Esophagus squamous epithelium (tissue), 5 donors: Measurements from ENCODE around the gene LHX1. TPM values are rescaled to one million over a fixed set of nuclear protein-coding genes. Genes with fewer than 3 reads are reported as not detected.

Experiments used
- DNase-seq: peaks from one replicate; lab custom pipeline; 2025; lab: John Stamatoyannopoulos, UW
- H3K27ac ChIP-seq, 4 donors: fragments of 200-600 bp; sonication (generic); one replicate each; pipeline ENCODE4 v1.5.1; 2016 to 2019; ENCODE audit warnings: mild to moderate bottlenecking in 1 of 4
- H3K27me3 ChIP-seq, 4 donors: fragments of 200-600 bp; sonication (generic); 1 replicate in 3 of 4; 2 replicates in 1 of 4; pipeline versions ENCODE4 v1.5.1 to v1.6.0; 2017 to 2021; ENCODE audit warnings: antibody characterized with exemption in 1 of 4
- H3K36me3 ChIP-seq, 3 donors: fragments of 200-600 bp; sonication (generic); one replicate each; pipeline ENCODE4 v1.5.1; 2016 to 2019
- H3K4me1 ChIP-seq, 3 donors: fragments of 200-600 bp; sonication (generic); one replicate each; pipeline ENCODE4 v1.5.1; 2017 to 2019
- H3K4me3 ChIP-seq, 4 donors: fragments of 200-600 bp; sonication (generic); 1 replicate in 3 of 4; 2 replicates in 1 of 4; pipeline ENCODE4 v1.5.1; 2016 to 2019; ENCODE audit warnings: mild to moderate bottlenecking in 2 of 4, moderate library complexity in 1 of 4
- H3K9me3 ChIP-seq, 3 donors: fragments of 200-600 bp; sonication (generic); one replicate each; pipeline ENCODE4 v1.5.1; 2016 to 2019
- POLR2A ChIP-seq, 4 donors: fragments of 450-650 bp; IDR thresholded peaks; one replicate each; pipeline ENCODE4 v1.6.1; 2017; ENCODE audit warnings: antibody characterized with exemption in 4 of 4, mild to moderate bottlenecking in 4 of 4, moderate library complexity in 3 of 4
- WGBS, 2 donors: methylation state at CpG; one replicate each; pipeline ENCODE4 v1.1.5; 2018; 5-methylcytosine and 5-hydroxymethylcytosine counted together
- intact Hi-C: fragments of 100-400 bp; cut with DNase I; formaldehyde crosslinking; loops from one replicate; pipeline ENCODE4 v1.15.0; 2022
- total RNA-seq, 4 donors: library from RNA; depleted of rRNA; stranded (reverse); fragments of >200 nt; gene quantifications; one replicate each; pipeline ENCODE4 v1.1.0, GENCODE V29; 2016
- TF ChIP-seq, protein P1 (sequence below), 6 experiments: fragments of 450-650 bp in 4 of 6; fragments of 200-600 bp in 2 of 6; sonication (generic) in 2 of 6; IDR thresholded peaks; one replicate each; pipeline ENCODE4 v1.5.1; 2016 to 2019; ENCODE audit warnings: antibody characterized with exemption in 6 of 6, mild to moderate bottlenecking in 4 of 6, moderate library complexity in 4 of 6
- donor health status: DM: yes; HTN: yes; CAD: no.

The LHX1 gene
- total RNA-seq, 4 donors from 2014 or later, result not detected

DNA sequence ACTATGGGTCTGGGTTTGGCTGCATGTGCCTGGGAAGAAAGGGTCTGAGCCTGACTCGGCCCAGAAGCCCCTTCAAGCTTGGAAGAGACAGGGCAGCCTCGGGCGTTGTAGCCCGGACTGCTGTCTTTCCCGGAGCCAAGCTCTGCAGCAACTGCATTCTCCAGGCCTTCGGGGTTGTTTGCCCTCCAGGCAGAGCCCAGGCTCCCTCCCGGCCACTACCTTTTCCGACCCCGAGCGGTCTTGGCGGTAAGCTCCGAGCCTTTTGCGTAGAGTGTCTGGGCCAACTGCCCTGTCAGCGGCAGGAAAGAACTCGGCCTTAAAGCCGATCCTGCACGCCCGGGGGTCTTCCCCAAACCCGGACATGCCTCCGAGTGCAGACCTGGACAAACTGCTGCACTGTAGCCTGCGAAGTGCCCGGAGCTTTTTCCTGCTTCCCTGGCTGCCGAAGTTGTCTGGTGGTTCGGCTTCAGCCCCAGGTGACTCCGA, 1.3 kb downstream of the LHX1 start:
- 5 to 11% methylated on average over 5 to 18 of the region's 25 CpGs for WGBS, 2 donors
- H3K36me3 ChIP-seq, result no peaks in the 10 kb centered on the region
- peaks cover 68 to 100% (median 94%) of the 10 kb centered on the region in 4 donors for H3K27me3 ChIP-seq
- DNase-seq, result no peak
- H3K27ac ChIP-seq, result no peak overlapping the region
- no peak for TF ChIP-seq POLR2A (IDR thresholded peaks at IDR 0.05)
- TF ChIP-seq, protein P1, sequence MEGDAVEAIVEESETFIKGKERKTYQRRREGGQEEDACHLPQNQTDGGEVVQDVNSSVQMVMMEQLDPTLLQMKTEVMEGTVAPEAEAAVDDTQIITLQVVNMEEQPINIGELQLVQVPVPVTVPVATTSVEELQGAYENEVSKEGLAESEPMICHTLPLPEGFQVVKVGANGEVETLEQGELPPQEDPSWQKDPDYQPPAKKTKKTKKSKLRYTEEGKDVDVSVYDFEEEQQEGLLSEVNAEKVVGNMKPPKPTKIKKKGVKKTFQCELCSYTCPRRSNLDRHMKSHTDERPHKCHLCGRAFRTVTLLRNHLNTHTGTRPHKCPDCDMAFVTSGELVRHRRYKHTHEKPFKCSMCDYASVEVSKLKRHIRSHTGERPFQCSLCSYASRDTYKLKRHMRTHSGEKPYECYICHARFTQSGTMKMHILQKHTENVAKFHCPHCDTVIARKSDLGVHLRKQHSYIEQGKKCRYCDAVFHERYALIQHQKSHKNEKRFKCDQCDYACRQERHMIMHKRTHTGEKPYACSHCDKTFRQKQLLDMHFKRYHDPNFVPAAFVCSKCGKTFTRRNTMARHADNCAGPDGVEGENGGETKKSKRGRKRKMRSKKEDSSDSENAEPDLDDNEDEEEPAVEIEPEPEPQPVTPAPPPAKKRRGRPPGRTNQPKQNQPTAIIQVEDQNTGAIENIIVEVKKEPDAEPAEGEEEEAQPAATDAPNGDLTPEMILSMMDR (IDR thresholded peaks at IDR 0.05), result no peak
- intact Hi-C loops, result no loop called here
- peak overlapping the region in 1 of 4 donors; percentile 43 for H3K4me3 ChIP-seq
- H3K9me3 ChIP-seq, result no peaks in the 10 kb centered on the region
- H3K4me1 ChIP-seq, result peaks cover 63 to 90% (median 68%) of the 10 kb centered on the region in 3 donors

DNA sequence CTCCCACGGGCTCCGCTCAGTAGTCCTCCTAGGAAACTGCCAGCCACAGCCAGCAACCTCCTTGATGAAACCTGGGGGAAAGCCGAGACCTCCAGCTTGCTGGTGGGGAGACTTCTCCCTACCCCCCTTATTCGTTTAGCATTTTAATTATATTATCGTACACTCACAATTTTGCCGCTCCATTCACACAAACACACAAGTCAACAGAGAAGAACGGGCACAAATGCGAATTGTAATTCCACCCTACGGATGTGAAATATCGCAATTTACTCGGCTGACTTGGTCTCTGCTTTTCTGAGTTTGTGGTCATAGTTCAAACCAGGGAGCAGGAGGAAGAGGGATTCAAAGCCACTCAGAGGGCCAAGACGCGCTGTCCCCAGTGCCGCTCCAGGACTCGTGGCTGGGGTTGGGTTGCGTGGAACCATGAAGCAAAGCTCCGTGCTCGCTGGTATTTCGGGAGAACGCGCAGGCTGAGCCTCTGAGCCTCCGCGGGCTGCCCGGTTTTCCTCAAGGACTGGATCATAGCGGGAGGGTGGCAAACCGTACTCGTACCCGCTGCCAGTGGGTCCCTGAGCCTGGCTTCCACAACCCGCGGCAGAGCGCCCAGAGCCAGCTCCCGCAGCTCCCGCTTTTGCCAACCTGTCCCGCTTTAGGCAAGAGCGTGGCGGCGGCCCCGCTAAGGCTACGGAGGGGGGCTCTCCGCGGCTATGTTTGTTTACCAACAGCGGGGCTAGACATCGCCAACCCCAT, 2.0 kb downstream of the LHX1 start:
- 13 to 16% methylated on average over 10 to 34 of the region's 43 CpGs for WGBS, 2 donors
- TF ChIP-seq, protein P1 (IDR thresholded peaks at IDR 0.05), result no peak
- TF ChIP-seq POLR2A (IDR thresholded peaks at IDR 0.05), result no peak
- Histone ChIP-seq H3K27me3 (peaks cover 65 to 100% (median 91%) of the 10 kb centered on the region in 4 donors), H3K4me3 (no peak overlapping the region), H3K4me1 (peaks cover 57 to 84% (median 62%) of the 10 kb centered on the region in 3 donors), H3K36me3 (no peaks in the 10 kb centered on the region), H3K27ac (no peak overlapping the region), H3K9me3 (no peaks in the 10 kb centered on the region)
- DNase-seq, result no peak
- intact Hi-C loops, result no loop called here

DNA sequence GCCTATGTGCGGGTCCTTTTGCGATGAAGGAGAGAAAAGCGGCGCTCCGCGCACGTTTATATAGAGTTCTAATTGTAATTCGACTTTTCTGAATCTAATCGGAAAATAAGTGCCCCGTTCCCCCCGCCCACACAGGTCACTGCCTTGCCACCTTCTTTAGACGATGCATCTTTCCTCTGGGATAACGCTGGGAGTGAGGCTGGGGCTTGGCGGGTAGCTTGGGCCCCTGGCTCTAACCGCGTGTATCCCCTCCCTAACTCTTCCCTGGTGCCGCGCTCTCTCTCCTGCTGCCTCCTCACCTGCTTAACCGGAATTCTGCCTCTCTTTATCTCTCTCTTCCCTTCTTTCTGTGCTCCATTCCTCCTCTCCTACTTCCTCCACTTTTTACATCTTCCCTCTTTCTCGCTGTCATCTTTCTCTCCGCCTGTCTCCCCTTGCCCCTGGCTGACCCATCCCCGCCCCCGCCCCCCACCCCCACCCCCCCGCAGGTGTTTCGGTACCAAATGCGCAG, 2.6 kb downstream of the LHX1 start:
- H3K36me3 ChIP-seq, result no peaks in the 10 kb centered on the region
- peaks cover 51 to 78% (median 56%) of the 10 kb centered on the region in 3 donors for H3K4me1 ChIP-seq
- H3K27ac ChIP-seq, result no peak overlapping the region
- TF ChIP-seq POLR2A (IDR thresholded peaks at IDR 0.05), result no peak
- TF ChIP-seq, protein P1 (IDR thresholded peaks at IDR 0.05), result no peak
- intact Hi-C loops, result no loop called here
- WGBS, 2 donors, result 6 to 8% methylated on average over 24 of the region's 26 CpGs
- H3K4me3 ChIP-seq, result no peak overlapping the region
- DNase-seq, result no peak
- H3K27me3 ChIP-seq, result peaks cover 61 to 100% (median 91%) of the 10 kb centered on the region in 4 donors
- H3K9me3 ChIP-seq, result no peaks in the 10 kb centered on the region

DNA sequence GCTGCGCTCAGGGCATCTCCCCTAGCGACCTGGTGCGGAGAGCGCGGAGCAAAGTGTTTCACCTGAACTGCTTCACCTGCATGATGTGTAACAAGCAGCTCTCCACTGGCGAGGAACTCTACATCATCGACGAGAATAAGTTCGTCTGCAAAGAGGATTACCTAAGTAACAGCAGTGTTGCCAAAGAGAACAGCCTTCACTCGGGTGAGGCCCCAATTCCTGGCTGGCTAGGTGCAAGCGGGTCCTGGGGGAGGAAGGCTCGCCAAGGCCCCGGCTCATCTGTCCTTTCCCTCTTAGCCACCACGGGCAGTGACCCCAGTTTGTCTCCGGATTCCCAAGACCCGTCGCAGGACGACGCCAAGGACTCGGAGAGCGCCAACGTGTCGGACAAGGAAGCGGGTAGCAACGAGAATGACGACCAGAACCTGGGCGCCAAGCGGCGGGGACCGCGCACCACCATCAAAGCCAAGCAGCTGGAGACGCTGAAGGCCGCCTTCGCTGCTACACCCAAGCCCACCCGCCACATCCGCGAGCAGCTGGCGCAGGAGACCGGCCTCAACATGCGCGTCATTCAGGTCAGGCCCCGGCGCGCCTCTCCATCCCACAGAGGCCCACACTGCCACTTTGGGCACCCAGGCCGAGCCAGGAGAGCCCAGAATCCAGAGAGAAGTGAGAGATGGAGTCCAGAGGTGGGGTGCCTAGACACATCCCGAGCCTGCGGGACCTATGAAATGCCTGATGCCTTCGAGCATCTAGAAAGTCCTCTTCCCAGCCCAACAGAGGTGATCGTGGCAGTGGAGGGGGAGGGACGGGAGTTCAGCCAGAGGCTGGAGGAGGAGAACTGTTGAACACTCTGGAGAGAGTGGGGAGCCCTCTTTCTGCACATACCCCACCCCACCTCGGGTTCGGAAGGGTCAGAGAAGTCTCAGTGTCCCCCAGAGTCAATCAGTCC, 3.3 kb downstream of the LHX1 start:
- Histone ChIP-seq H3K27me3 (peaks cover 64 to 100% (median 91%) of the 10 kb centered on the region in 4 donors), H3K9me3 (no peaks in the 10 kb centered on the region), H3K27ac (no peak overlapping the region), H3K4me3 (no peak overlapping the region), H3K36me3 (no peaks in the 10 kb centered on the region), H3K4me1 (peaks cover 43 to 70% (median 48%) of the 10 kb centered on the region in 3 donors)
- intact Hi-C loops, result no loop called here
- 0 to 13% methylated on average over 1 to 17 of the region's 52 CpGs for WGBS, 2 donors
- TF ChIP-seq POLR2A (IDR thresholded peaks at IDR 0.05), result no peak
- TF ChIP-seq, protein P1 (IDR thresholded peaks at IDR 0.05), result no peak
- DNase-seq, result no peak
